Ishikawa (cell line): ENCODE measurements around the gene TSPAN18.

Experiments
- CREB1 ChIP-seq: IDR thresholded peaks from 2 replicates; pipeline ENCODE4 v1.6.1; 2012; ENCODE audit warnings: low read depth
- EP300 ChIP-seq: IDR thresholded peaks from 2 replicates; pipeline ENCODE4 v1.6.1; 2012; ENCODE audit warnings: borderline replicate concordance
- FOXM1 ChIP-seq: IDR thresholded peaks from 2 replicates; pipeline ENCODE4 v1.6.1; 2012; ENCODE audit warnings: low read depth, borderline replicate concordance
- RAD21 ChIP-seq: IDR thresholded peaks from 2 replicates; pipeline ENCODE4 v1.6.1; 2012; ENCODE audit warnings: low read depth
- TAF1 ChIP-seq: IDR thresholded peaks from 2 replicates; pipeline ENCODE4 v1.6.1; 2012; ENCODE audit warnings: low read depth, mild to moderate bottlenecking
- TCF12 ChIP-seq: IDR thresholded peaks from 2 replicates; pipeline ENCODE4 v1.6.1; 2012; ENCODE audit warnings: low read depth
- TEAD4 ChIP-seq: IDR thresholded peaks from 2 replicates; pipeline ENCODE4 v1.6.1; 2012
- YY1 ChIP-seq: IDR thresholded peaks from 2 replicates; pipeline ENCODE4 v1.6.1; 2012; ENCODE audit warnings: low read depth
- TF ChIP-seq, protein P1 (sequence below): IDR thresholded peaks from 2 replicates; pipeline ENCODE4 v1.6.1; 2012
- TF ChIP-seq, protein P2 (sequence below): IDR thresholded peaks from 2 replicates; pipeline ENCODE4 v1.6.1; 2012
- TF ChIP-seq, protein P3 (sequence below): IDR thresholded peaks from 2 replicates; pipeline ENCODE4 v1.6.1; 2012; ENCODE audit warnings: low read depth, mild to moderate bottlenecking

DNA sequence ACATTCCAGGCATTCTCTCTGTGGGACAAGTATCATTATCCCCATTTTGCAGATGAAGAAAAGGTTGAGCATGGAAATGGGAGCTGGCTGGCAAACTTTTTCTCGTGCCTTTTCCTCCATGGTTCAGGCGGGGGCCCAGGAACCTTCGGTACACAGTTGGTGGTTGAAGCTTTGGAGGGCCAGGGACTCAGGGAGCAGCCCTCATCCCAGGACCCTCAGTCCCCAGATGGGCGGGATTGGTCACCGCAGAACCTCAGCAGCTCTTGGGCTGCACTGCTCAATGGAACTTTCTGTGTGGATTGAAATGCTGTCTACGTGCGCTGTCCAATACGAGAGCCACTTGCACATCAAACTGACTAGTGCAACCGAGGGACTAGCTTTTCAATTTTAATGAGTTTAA is 61.2 kb downstream of the TSPAN18 start:
- TF ChIP-seq, protein P1, sequence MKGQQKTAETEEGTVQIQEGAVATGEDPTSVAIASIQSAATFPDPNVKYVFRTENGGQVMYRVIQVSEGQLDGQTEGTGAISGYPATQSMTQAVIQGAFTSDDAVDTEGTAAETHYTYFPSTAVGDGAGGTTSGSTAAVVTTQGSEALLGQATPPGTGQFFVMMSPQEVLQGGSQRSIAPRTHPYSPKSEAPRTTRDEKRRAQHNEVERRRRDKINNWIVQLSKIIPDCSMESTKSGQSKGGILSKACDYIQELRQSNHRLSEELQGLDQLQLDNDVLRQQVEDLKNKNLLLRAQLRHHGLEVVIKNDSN, result no peak
- TF ChIP-seq, protein P2, sequence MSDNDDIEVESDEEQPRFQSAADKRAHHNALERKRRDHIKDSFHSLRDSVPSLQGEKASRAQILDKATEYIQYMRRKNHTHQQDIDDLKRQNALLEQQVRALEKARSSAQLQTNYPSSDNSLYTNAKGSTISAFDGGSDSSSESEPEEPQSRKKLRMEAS, result no peak
- TF ChIP-seq FOXM1, result no peak
- TF ChIP-seq, protein P3, sequence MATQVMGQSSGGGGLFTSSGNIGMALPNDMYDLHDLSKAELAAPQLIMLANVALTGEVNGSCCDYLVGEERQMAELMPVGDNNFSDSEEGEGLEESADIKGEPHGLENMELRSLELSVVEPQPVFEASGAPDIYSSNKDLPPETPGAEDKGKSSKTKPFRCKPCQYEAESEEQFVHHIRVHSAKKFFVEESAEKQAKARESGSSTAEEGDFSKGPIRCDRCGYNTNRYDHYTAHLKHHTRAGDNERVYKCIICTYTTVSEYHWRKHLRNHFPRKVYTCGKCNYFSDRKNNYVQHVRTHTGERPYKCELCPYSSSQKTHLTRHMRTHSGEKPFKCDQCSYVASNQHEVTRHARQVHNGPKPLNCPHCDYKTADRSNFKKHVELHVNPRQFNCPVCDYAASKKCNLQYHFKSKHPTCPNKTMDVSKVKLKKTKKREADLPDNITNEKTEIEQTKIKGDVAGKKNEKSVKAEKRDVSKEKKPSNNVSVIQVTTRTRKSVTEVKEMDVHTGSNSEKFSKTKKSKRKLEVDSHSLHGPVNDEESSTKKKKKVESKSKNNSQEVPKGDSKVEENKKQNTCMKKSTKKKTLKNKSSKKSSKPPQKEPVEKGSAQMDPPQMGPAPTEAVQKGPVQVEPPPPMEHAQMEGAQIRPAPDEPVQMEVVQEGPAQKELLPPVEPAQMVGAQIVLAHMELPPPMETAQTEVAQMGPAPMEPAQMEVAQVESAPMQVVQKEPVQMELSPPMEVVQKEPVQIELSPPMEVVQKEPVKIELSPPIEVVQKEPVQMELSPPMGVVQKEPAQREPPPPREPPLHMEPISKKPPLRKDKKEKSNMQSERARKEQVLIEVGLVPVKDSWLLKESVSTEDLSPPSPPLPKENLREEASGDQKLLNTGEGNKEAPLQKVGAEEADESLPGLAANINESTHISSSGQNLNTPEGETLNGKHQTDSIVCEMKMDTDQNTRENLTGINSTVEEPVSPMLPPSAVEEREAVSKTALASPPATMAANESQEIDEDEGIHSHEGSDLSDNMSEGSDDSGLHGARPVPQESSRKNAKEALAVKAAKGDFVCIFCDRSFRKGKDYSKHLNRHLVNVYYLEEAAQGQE, result no peak
- TF ChIP-seq TEAD4, result no peak
- TF ChIP-seq TCF12, result no peak
- TF ChIP-seq EP300, result no peak
- no peak for TF ChIP-seq TAF1
- no peak for TF ChIP-seq CREB1
- TF ChIP-seq YY1, result no peak
- no peak for TF ChIP-seq RAD21
